ENCODE measurements around the gene EIF4E1B.

EIF4E1B gene

DNA sequence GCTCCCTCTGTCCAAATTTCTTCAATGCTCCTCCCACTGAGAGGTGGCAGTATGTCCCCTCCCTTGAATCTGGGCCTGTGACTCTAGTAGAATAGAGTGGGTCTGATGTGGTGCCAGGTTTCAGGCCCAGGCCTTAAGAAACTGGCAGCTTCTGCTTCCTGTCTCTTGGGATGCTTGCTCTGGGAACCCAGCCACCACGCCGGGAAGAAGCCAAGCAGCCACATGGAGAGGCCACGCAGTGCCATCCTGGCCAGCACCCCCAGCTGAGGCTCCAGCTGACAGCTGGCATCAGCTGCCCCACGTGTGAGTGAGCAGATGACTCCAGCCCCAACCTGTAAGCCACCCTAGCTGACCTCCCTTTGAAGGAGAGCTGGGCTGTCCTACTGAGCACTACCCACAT is 9.5 kb downstream of the EIF4E1B start:
- Mint-ChIP-seq H3K27ac (no peak overlapping the region), H3K36me3 (ENCODE audit: low read depth) (no peaks in the 10 kb centered on the region), H3K4me3 (no peak overlapping the region), H3K9me3 (no peaks in the 10 kb centered on the region), H3K4me1 (ENCODE audit: low read depth) (no peaks in the 10 kb centered on the region), H3K27me3 (peaks cover 39% of the 10 kb centered on the region)
- intact Hi-C loops (cut with micrococcal nuclease), result no loop called here

DNA sequence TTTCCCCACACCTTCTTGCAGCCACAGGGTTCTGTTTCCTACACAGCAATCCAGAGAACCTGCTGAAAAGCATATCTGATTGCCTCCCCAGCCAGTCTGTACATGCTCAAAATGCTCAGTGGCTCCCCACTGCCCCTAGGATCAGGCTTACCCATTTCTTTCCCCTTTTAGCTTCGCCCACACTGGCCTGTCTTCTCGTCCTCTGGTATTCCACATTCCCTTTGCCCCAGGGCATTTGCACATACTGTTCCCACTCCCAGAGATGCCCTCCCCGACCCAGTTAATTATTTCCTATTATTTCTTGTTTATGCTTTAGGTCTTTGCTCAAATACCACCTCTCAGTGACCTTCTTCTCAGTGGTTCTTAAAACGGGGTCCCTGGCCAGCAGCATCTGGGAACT is 10.1 kb downstream of the EIF4E1B start:
- Mint-ChIP-seq H3K4me1 (ENCODE audit: low read depth) (no peaks in the 10 kb centered on the region), H3K4me3 (no peak overlapping the region), H3K9me3 (no peaks in the 10 kb centered on the region), H3K36me3 (ENCODE audit: low read depth) (no peaks in the 10 kb centered on the region), H3K27ac (no peak overlapping the region), H3K27me3 (peaks cover 33% of the 10 kb centered on the region)
- intact Hi-C loops (cut with micrococcal nuclease), result no loop called here

DNA sequence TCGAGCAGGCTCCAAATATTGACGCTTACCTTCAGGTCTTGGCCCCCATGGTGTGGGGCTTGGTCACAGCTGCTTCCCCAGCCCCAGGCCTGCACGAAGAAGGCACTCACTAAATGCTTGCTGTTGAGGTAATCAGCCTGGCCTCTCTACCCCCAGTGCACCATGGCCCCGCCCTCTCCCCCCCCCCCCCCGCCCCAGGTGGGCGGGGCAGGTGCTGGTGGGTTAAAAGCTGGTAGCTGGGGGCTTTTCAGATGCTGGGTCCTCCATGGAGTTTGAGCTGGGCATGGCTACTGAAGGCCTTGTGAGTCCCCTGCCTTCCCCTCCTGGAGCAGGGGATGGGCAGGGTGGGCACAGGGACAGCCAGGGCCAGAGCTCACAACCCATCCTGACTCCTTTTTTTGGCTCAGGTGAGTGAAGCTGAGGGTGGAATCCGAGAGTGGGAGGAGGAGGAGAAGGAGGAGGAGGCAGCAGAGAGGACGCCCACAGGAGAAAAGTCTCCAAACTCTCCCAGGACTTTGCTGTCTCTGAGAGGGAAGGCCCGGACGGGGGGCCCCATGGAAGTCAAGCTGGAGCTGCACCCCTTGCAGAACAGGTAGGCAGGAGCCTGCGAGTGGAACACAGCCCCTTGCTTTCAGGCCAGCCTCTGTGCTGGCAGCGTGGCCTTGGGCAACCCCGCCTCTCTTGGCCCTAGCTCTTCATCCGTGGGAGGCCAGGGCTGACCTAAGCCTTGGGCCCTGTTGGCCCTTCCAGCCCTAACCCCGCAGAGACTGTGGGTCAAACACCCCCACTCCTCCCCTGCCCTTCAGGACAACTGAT is 12.4 kb downstream of the EIF4E1B start:
- Mint-ChIP-seq H3K4me1 (ENCODE audit: low read depth) (peaks cover 12% of the 10 kb centered on the region), H3K9me3 (no peaks in the 10 kb centered on the region), H3K4me3 (no peak overlapping the region), H3K27me3 (peaks cover 14% of the 10 kb centered on the region), H3K27ac (no peak overlapping the region), H3K36me3 (ENCODE audit: low read depth) (no peaks in the 10 kb centered on the region)
- intact Hi-C loops (cut with micrococcal nuclease), result no loop called here

DNA sequence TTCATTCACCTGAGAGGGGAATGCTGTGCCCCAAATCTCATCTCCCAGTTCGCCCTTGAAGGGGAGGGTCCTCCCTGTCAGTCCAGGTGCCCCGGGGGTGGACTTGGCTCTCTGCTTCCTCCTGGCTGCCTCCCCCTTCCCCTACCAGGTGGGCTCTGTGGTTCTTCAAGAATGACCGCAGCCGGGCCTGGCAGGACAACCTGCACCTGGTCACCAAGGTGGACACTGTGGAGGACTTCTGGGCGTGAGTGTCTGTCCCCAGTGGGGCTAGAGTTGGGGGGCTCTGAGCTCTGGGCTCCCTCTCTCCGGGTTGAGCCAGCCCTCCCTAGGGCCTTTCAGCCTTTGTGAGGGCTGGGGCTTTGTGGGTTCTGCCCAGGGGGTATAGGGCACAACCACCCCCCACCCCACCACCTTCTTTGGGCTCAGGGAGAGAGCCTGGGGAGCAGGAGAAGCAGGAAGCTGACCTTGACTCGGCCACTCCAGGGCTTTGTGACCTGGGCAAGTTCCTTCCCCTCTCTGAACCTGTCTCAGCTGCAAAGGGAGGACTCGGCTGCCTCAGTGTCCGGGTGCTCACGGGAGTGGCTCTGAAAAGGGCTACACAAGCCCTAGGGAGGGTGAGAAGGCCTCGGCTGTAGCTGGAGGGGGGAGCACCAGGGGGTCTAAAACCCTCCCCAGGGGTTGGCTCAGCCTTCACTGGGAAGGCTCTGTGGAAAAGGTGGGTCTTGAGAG is 13.2 kb downstream of the EIF4E1B start:
- Mint-ChIP-seq H3K4me3 (no peak overlapping the region), H3K4me1 (ENCODE audit: low read depth) (peaks cover 18% of the 10 kb centered on the region), H3K27ac (no peak overlapping the region), H3K27me3 (peaks cover 12% of the 10 kb centered on the region), H3K9me3 (no peaks in the 10 kb centered on the region), H3K36me3 (ENCODE audit: low read depth) (no peaks in the 10 kb centered on the region)
- intact Hi-C loops (cut with micrococcal nuclease), result no loop called here

DNA sequence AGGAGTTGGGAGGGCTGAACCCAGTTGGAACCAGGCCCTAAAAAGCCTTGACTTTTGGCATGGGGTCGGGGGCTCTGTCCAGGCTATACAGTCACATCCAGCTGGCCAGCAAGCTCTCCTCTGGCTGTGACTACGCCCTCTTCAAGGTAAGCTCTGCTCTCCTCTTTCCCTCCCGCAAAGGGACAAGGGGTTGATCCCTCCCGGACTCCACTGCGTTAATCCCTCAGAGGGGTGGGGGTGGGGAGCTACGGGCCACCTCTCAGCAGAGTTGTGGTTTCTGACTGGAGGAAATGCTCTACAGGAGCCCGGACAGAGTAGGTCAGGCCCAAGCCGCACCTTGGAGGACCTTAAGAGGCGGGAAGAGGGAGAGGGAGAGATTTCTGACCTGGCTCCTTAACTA is 13.8 kb downstream of the EIF4E1B start:
- intact Hi-C loops (cut with micrococcal nuclease), result no loop called here
- Mint-ChIP-seq H3K4me3 (no peak overlapping the region), H3K27me3 (peaks cover 9% of the 10 kb centered on the region), H3K4me1 (ENCODE audit: low read depth) (peaks cover 24% of the 10 kb centered on the region), H3K27ac (no peak overlapping the region), H3K9me3 (no peaks in the 10 kb centered on the region), H3K36me3 (ENCODE audit: low read depth) (no peaks in the 10 kb centered on the region)

DNA sequence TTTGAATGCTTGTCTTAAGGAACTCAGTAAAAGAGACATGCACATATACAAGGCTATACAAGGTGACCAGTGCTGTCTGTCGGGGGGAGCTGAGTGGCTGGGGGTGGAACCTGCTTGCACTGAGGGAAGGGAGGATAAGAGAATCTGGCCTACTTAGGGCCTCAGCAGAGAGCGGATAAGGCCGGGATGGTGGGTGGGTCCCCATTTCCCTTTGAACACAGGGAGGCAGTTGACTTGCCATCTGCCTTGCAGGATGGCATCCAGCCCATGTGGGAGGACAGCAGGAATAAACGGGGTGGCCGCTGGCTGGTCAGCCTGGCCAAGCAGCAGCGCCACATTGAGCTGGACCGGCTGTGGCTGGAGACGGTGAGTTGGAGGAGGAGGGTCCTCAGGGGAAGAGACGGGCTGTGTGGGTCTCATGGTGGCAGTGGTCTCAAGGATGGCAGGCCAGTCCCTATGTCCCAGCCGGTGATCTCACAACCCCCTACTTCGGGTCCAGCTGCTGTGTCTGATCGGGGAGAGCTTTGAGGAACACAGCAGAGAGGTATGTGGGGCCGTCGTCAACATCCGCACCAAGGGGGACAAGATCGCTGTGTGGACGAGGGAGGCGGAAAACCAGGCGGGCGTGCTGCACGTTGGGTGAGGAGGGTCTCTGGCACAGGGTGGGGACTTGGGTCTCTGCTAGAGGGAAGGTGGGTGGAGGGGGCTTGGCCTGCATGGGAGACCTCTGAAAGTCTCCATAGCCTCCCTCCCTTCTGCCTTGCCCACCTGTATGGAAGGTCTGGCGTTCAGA is 14.6 kb downstream of the EIF4E1B start:
- Mint-ChIP-seq H3K27me3 (peaks cover 8% of the 10 kb centered on the region), H3K27ac (no peak overlapping the region), H3K9me3 (no peaks in the 10 kb centered on the region), H3K4me3 (no peak overlapping the region), H3K4me1 (ENCODE audit: low read depth) (peaks cover 28% of the 10 kb centered on the region), H3K36me3 (ENCODE audit: low read depth) (no peaks in the 10 kb centered on the region)
- intact Hi-C loops (cut with micrococcal nuclease), result loop anchor here (5.0 kb wide), 1 partner anchor 1587 kb away; the partner anchor contains the start of gene PHYKPL

DNA sequence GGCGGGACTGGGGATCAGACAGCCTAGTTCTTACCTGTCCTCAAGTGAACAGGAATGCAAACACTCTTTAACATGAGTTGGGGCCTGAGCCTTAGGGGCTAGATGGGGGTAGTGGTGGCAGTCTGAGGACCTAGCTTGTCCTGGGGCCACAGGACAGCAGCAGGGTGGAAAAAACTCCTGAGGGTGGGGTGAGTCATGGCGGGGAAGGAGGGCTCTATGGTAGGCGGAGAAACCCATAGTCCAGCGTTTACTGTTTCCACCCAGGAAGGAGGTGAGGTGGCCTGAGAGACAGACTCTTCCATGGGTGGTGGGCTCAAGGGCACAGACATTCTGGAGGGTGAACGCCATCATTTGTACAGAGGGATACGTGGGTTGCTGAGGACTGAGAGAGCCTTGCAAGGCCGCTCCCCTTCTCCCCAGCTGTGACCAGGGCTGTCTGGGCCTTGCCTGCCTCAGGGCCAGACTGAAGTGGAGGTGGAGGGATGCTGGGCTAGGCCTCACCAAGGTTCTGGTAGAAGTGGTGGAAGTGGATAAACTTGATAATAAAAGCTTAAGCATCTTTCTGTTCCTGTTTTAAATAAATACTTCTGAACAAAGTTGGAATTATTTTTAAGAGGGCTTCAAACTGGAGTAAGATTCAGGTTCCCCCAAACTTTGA is 15.7 kb downstream of the EIF4E1B start:
- H3K4me1 Mint-ChIP-seq (ENCODE audit: low read depth), result peaks cover 34% of the 10 kb centered on the region
- peak overlapping the region; percentile 71 for H3K27ac Mint-ChIP-seq
- no peaks in the 10 kb centered on the region for H3K36me3 Mint-ChIP-seq (ENCODE audit: low read depth)
- peaks cover 8% of the 10 kb centered on the region for H3K27me3 Mint-ChIP-seq
- no peaks in the 10 kb centered on the region for H3K9me3 Mint-ChIP-seq
- intact Hi-C loops (cut with micrococcal nuclease), result loop anchor here (2.0 to 5.0 kb wide), 2 partner anchors 229 to 1586 kb away; partner anchors contain the start of genes CLTB and PHYKPL
- peak overlapping the region; percentile 77 for H3K4me3 Mint-ChIP-seq

DNA sequence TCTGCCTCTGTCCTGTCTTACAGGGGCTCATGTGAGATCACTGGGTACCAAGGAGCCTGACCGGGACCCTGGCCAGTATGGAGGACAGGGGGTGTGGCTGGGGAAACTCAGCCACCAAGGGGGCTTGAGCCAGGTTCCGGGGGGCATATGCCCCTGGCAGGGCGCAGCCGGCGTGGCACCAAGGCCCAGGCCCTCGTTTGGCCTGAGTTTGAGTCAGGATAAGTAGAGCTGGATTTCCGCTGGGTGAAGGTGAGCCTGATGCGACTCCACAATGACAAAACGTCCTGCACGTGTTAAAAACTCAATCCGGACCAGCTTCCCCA is 16.2 kb downstream of the EIF4E1B start:
- Mint-ChIP-seq H3K27me3 (peaks cover 8% of the 10 kb centered on the region), H3K9me3 (no peaks in the 10 kb centered on the region), H3K27ac (peak overlapping the region; percentile 71), H3K36me3 (ENCODE audit: low read depth) (no peaks in the 10 kb centered on the region), H3K4me3 (peak overlapping the region; percentile 77), H3K4me1 (ENCODE audit: low read depth) (peaks cover 34% of the 10 kb centered on the region)
- intact Hi-C loops (cut with micrococcal nuclease), result loop anchor here (2.0 to 5.0 kb wide), 2 partner anchors 230 to 1586 kb away; partner anchors contain the start of genes CLTB and PHYKPL

DNA sequence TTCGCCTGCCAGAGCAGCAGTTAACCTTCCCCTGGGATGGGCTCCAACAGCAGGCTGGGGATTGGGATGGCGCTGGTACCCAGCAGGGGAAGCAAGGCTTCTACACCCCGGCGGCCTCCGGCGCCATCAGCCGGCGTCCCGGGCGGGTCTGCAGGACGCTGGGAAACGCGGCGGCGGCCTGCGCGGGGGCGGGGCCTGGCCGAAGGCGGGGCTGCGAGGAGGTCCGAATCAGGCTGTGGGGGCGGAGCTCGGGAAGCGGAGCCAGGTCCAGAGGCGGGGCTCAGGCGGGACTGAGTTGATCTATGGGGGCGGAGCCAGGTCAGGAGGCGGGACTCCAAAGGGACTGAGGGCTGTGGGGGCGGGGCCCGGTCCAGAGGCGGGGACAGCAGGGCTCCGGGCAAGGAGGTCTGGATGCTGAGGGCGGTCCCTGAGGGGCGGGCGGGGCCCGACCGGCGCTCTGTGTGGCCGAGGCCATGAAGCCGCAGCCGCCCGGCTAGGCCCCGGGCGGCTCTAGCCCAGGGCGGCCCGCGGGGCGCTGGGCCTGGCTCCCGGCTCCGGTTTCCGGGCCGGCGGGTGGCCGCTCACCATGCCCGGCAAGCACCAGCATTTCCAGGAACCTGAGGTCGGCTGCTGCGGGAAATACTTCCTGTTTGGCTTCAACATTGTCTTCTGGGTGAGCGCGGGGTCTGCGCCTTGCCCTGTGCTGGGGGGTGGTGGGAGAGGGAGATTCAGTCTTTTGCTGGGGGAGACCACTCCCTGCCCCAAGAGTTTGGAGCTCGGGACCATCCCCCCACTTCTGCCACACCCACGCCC is 16.8 kb downstream of the EIF4E1B start, which contains the start of gene TSPAN17:
TSPAN17 (plus strand) TSS at position 455 of the 813 bp plus-strand sequence; CDS start at position 587, 132 bp downstream.
- H3K27me3 Mint-ChIP-seq, result peaks cover 8% of the 10 kb centered on the region
- H3K4me1 Mint-ChIP-seq (ENCODE audit: low read depth), result peaks cover 35% of the 10 kb centered on the region
- H3K27ac Mint-ChIP-seq, result peak within 1 kb of the TSS; percentile 71
- intact Hi-C loops (cut with micrococcal nuclease), result loop anchor here (2.0 to 5.0 kb wide), 2 partner anchors 230 to 1585 kb away; partner anchors contain the start of genes CLTB and PHYKPL
- H3K36me3 Mint-ChIP-seq (ENCODE audit: low read depth), result no peaks in the 10 kb centered on the region
- H3K4me3 Mint-ChIP-seq, result peak within 1 kb of the TSS; percentile 77
- no peaks in the 10 kb centered on the region for H3K9me3 Mint-ChIP-seq

DNA sequence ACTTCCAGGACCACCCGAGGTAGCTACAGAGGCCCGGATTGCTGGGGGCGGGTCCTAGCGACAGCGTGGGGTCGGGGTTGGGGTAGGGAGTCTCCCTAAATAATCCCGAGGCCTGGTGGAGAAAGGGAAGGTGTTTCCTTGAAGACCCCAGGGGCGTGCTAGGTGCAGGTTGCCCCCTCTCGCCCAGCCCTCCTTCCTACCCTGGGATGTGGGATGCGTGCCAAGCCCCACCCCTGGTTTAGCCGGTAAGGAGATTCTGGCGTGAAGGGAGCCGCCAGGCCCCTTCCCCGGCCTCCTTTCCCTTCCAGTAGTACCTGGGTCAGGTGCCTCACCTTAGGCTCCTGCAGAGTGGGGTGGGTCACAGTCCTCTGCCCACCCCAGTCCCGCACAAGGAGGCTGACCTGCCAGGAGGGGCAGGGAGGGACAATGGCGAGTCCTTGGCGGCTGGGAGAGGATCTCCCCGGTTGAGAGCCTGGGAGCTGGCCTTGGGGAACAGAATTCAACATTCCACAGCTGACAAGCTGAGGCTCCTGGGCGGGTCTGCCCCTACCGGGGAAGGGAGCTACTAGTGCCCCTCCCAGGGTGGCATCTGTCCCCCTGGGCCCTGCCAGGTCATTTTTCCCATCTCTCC is 17.5 kb downstream of the EIF4E1B start:
- Mint-ChIP-seq H3K4me3 (peak overlapping the region; percentile 77), H3K36me3 (ENCODE audit: low read depth) (peaks cover 4% of the 10 kb centered on the region), H3K27ac (peak overlapping the region; percentile 71), H3K4me1 (ENCODE audit: low read depth) (peaks cover 42% of the 10 kb centered on the region), H3K9me3 (no peaks in the 10 kb centered on the region), H3K27me3 (peaks cover 8% of the 10 kb centered on the region)
- intact Hi-C loops (cut with micrococcal nuclease), result loop anchor here (2.0 to 5.0 kb wide), 2 partner anchors 231 to 1584 kb away; partner anchors contain the start of genes CLTB and PHYKPL

DNA sequence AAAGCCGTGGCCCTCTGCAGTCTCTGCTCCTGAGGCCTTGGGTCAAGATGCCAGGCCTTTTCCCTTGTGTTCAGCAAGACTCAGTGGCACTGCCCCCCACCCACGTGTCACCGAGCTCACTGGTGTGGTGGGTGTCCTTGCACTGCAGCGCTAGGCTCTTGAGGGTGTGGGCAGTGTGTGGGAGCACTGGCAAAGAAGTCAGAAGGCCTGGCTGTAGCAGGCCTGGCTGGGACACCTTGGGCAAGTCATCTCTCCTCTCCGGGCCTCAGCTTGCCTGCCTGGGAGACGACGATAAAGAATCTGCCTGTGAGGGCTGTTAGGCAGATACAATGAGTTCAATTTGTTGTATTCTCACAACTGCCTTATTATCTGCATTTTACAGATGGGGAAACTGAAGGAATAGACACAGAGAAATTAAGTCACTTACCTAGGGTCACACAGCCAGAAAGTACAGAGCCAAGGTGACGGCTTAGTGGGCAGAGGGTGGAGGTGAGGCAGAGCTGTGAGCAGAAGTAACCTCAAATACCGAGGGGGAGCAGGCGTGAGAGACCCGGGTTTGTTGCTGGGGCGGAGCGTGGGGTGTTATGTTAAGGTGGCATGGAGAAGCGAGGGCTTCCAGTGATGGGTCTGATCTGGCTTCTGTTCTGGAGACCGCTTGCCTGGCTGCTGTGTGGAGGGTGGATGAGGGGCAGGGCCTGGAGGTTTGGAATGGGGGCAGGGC is 18.2 kb downstream of the EIF4E1B start:
- H3K9me3 Mint-ChIP-seq, result no peaks in the 10 kb centered on the region
- intact Hi-C loops (cut with micrococcal nuclease), result loop anchor here (5.0 kb wide), 1 partner anchor 1584 kb away; the partner anchor contains the start of gene PHYKPL
- peaks cover 49% of the 10 kb centered on the region for H3K4me1 Mint-ChIP-seq (ENCODE audit: low read depth)
- H3K36me3 Mint-ChIP-seq (ENCODE audit: low read depth), result peaks cover 11% of the 10 kb centered on the region
- H3K27ac Mint-ChIP-seq, result peak overlapping the region; percentile 71
- peak overlapping the region; percentile 77 for H3K4me3 Mint-ChIP-seq
- peaks cover 6% of the 10 kb centered on the region for H3K27me3 Mint-ChIP-seq
